Measurements from ENCODE around the gene TMEM43. TPM values are rescaled to one million over a fixed set of nuclear protein-coding genes. Genes with fewer than 3 reads are reported as not detected.

Gene TMEM43
- polyA plus RNA-seq, 1 donor (not counting 4 experiments of a cell fraction or from before 2014, with no cell fraction given): 111 TPM

GRCh38 chr3:14179114-14179465, 54.2 kb downstream of the TMEM43 start:
- Histone ChIP-seq H3K79me2 (ENCODE audit: control insufficient read depth, insufficient read depth, low read length) (peaks cover 80% of the 10 kb centered on the region), H3K9me1 (ENCODE audit: control insufficient read depth, extremely low read depth, insufficient read depth, low read length) (peaks cover 4% of the 10 kb centered on the region), H3K9ac (ENCODE audit: control insufficient read depth, extremely low read depth, insufficient read depth, low read length) (peak overlapping the region; percentile 98), H4K20me1 (ENCODE audit: control insufficient read depth, extremely low read depth, insufficient read depth, low read length) (no peaks in the 10 kb centered on the region), H2AFZ (ENCODE audit: control insufficient read depth, low read length) (peak overlapping the region; percentile 95), H3K9me3 (ENCODE audit: control insufficient read depth, low read depth, low read length) (no peaks in the 10 kb centered on the region), H3K4me3 (ENCODE audit: control insufficient read depth in 2 of 3, extremely low read depth in 1 of 3, insufficient read depth in 2 of 3, low read depth in 1 of 3, low read length in 3 of 3) (peak overlapping the region; percentile 89 to 100 (median 97)), H3K27me3 (ENCODE audit: control insufficient read depth, extremely low read depth, insufficient read depth, low read length) (no peaks in the 10 kb centered on the region), H3K4me1 (ENCODE audit: control insufficient read depth, extremely low read depth, insufficient read depth, low read length) (peaks cover 66% of the 10 kb centered on the region), H3K27ac (ENCODE audit: control insufficient read depth, insufficient read depth, low read length) (peak overlapping the region; percentile 99), H3K4me2 (ENCODE audit: control insufficient read depth, extremely low read depth, insufficient read depth, low read depth, low read length) (peak overlapping the region; percentile 87), H3K36me3 (ENCODE audit: control insufficient read depth in 2 of 2, extremely low read depth in 1 of 2, insufficient read depth in 2 of 2, low read length in 2 of 2) (peaks cover 3% of the 10 kb centered on the region in 2 experiments)
- DNase-seq (ENCODE audit: low read depth, low spot score): no peak
- dilution Hi-C loops (cut with MboI; ENCODE audit: extremely low pct_ligation_motif_present, low sequenced_read_pairs): no loop called here
- FAIRE-seq: no peak
- TF ChIP-seq EZH2 (IDR thresholded peaks at IDR 0.05; ENCODE audit: low read length): no peak
- no peak for TF ChIP-seq CTCF (optimal IDR thresholded peaks at IDR 0.05 in 1 of 3, IDR thresholded peaks at IDR 0.05 in 1 of 3, conservative IDR thresholded peaks at IDR 0.05 in 1 of 3; ENCODE audit: extremely low read depth in 1 of 3, insufficient read depth in 2 of 3, low read length in 3 of 3)

DNA sequence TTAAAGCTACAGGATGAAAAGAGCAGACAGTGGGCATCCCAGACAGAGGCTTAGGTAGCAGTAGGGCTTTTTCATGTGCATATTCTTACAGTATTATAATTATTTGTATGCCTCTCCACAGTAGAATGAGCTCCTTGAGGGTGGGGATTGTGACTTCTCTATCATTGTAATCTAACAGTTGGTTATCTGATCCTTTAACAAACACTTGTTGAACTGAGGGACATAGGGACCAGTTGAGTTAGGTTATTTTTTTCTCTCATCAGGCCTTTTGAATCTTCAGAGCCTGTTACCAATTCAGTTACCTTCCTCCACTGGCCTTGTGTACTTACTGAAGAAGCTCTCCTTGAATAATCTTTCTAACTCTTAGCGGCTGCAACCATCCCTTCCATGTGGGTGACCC, 54.9 kb downstream of the TMEM43 start:
- no peak for TF ChIP-seq EZH2 (IDR thresholded peaks at IDR 0.05; ENCODE audit: low read length)
- TF ChIP-seq CTCF (optimal IDR thresholded peaks at IDR 0.05 in 1 of 3, IDR thresholded peaks at IDR 0.05 in 1 of 3, conservative IDR thresholded peaks at IDR 0.05 in 1 of 3; ENCODE audit: extremely low read depth in 1 of 3, insufficient read depth in 2 of 3, low read length in 3 of 3): no peak
- Histone ChIP-seq H3K9me3 (ENCODE audit: control insufficient read depth, low read depth, low read length) (no peaks in the 10 kb centered on the region), H3K4me3 (ENCODE audit: control insufficient read depth in 2 of 3, extremely low read depth in 1 of 3, insufficient read depth in 2 of 3, low read depth in 1 of 3, low read length in 3 of 3) (peak overlapping the region; percentile 89 to 100 (median 97)), H3K79me2 (ENCODE audit: control insufficient read depth, insufficient read depth, low read length) (peaks cover 74% of the 10 kb centered on the region), H2AFZ (ENCODE audit: control insufficient read depth, low read length) (no peak overlapping the region), H3K9ac (ENCODE audit: control insufficient read depth, extremely low read depth, insufficient read depth, low read length) (peak overlapping the region; percentile 98), H3K27me3 (ENCODE audit: control insufficient read depth, extremely low read depth, insufficient read depth, low read length) (no peaks in the 10 kb centered on the region), H3K4me1 (ENCODE audit: control insufficient read depth, extremely low read depth, insufficient read depth, low read length) (peaks cover 59% of the 10 kb centered on the region), H4K20me1 (ENCODE audit: control insufficient read depth, extremely low read depth, insufficient read depth, low read length) (no peaks in the 10 kb centered on the region), H3K9me1 (ENCODE audit: control insufficient read depth, extremely low read depth, insufficient read depth, low read length) (peaks cover 3% of the 10 kb centered on the region), H3K27ac (ENCODE audit: control insufficient read depth, insufficient read depth, low read length) (peak overlapping the region; percentile 99), H3K36me3 (ENCODE audit: control insufficient read depth in 2 of 2, extremely low read depth in 1 of 2, insufficient read depth in 2 of 2, low read length in 2 of 2) (peaks cover 3 to 4% of the 10 kb centered on the region in 2 experiments), H3K4me2 (ENCODE audit: control insufficient read depth, extremely low read depth, insufficient read depth, low read depth, low read length) (peak overlapping the region; percentile 87)
- FAIRE-seq (no peak), DNase-seq (ENCODE audit: low read depth, low spot score) (no peak)
- dilution Hi-C loops (cut with MboI; ENCODE audit: extremely low pct_ligation_motif_present, low sequenced_read_pairs): no loop called here

All from keratinocyte (primary cell).